HG02623 (cell line): ENCODE data around the gene MUC2.

ENCODE experiments used
- ATAC-seq: cut with Tn5 transposase; IDR thresholded peaks from one replicate; pipeline ENCODE4 v1.9.1; 2021; ENCODE audit warnings: moderate library complexity; ENCODE audit not compliant: unreplicated experiment

MUC2 gene

GRCh38 chr11:1070594-1071462, 3.8 kb upstream of the MUC2 start:
- ATAC-seq: no peak

GRCh38 chr11:1071571-1072115, 3.0 kb upstream of the MUC2 start:
- ATAC-seq: no peak

GRCh38 chr11:1072116-1072820, 2.4 kb upstream of the MUC2 start:
- no peak for ATAC-seq

- no peak for ATAC-seq
Measured at GRCh38 chr11:1072821-1073231, 1.8 kb upstream of the MUC2 start.

- ATAC-seq: no peak
Measured at GRCh38 chr11:1073261-1073724, 1.4 kb upstream of the MUC2 start.

GRCh38 chr11:1073851-1074243, 827 bp upstream of the MUC2 start:
- no peak for ATAC-seq

- no peak for ATAC-seq
Measured at GRCh38 chr11:1075341-1075911, 752 bp downstream of the MUC2 start.

GRCh38 chr11:1076061-1076665, 1.5 kb downstream of the MUC2 start:
- no peak for ATAC-seq

- ATAC-seq: no peak
Measured at GRCh38 chr11:1077033-1077416, 2.4 kb downstream of the MUC2 start.

- no peak for ATAC-seq
Measured at GRCh38 chr11:1077417-1078119, 2.9 kb downstream of the MUC2 start.

- no peak for ATAC-seq
Measured at GRCh38 chr11:1078191-1078601, 3.5 kb downstream of the MUC2 start.

GRCh38 chr11:1081601-1082311, 7.1 kb downstream of the MUC2 start:
- no peak for ATAC-seq

- no peak for ATAC-seq
Measured at GRCh38 chr11:1082346-1082727, 7.7 kb downstream of the MUC2 start.

- no peak for ATAC-seq
Measured at GRCh38 chr11:1082728-1083620, 8.3 kb downstream of the MUC2 start.

- no peak for ATAC-seq
Measured at GRCh38 chr11:1083621-1084551, 9.2 kb downstream of the MUC2 start.

GRCh38 chr11:1084561-1085439, 10.1 kb downstream of the MUC2 start:
- no peak for ATAC-seq
